ENCODE measurements around the gene DEPDC4.
"Not testable (repeated sequence)": the region's sequence is repeated elsewhere in the genome, so short reads cannot be mapped to it uniquely, and the experiment has no call there.

Gene DEPDC4

GRCh38 chr12:100258127-100258526 lies 8.8 kb downstream of the DEPDC4 start:
- no peak for DNase-seq

GRCh38 chr12:100254876-100255275 lies 12.0 kb downstream of the DEPDC4 start:
- no peak for DNase-seq

- DNase-seq: no peak
These were observed 13.4 kb downstream of the DEPDC4 start for GRCh38 chr12:100253437-100253836.

- DNase-seq: no peak
These were observed 15.0 kb downstream of the DEPDC4 start for GRCh38 chr12:100251917-100252316.

GRCh38 chr12:100249941-100250340 lies 16.9 kb downstream of the DEPDC4 start:
- DNase-seq: no peak

GRCh38 chr12:100248886-100249285 lies 18.0 kb downstream of the DEPDC4 start:
- no peak for DNase-seq

GRCh38 chr12:100247765-100248164 lies 19.1 kb downstream of the DEPDC4 start:
- DNase-seq: no peak

GRCh38 chr12:100243137-100243536 lies 23.7 kb downstream of the DEPDC4 start:
- no peak for DNase-seq

GRCh38 chr12:100239589-100239988 lies 27.3 kb downstream of the DEPDC4 start:
- no peak for DNase-seq

GRCh38 chr12:100238801-100239200 lies 28.1 kb downstream of the DEPDC4 start:
- no peak for DNase-seq

- peak; percentile 10 to 69 for DNase-seq
These were observed 32.1 kb downstream of the DEPDC4 start for GRCh38 chr12:100234591-100235304.

GRCh38 chr12:100234166-100234565 lies 32.7 kb downstream of the DEPDC4 start:
- no peak for DNase-seq

GRCh38 chr12:100231873-100232272 lies 35.0 kb downstream of the DEPDC4 start:
- not testable (repeated sequence) for DNase-seq

- no peak for DNase-seq
These were observed 37.0 kb downstream of the DEPDC4 start for GRCh38 chr12:100229876-100230275.

- DNase-seq: peak in 1 of 2 experiments; percentile 33
These were observed 37.7 kb downstream of the DEPDC4 start for GRCh38 chr12:100229036-100229635.

- DNase-seq: no peak
These were observed 41.4 kb downstream of the DEPDC4 start for GRCh38 chr12:100225491-100225890.

GRCh38 chr12:100222173-100222572 lies 44.7 kb downstream of the DEPDC4 start:
- DNase-seq: not testable (repeated sequence)

- no peak for DNase-seq
These were observed 45.4 kb downstream of the DEPDC4 start for GRCh38 chr12:100221523-100221922.

GRCh38 chr12:100219328-100220109 lies 47.4 kb downstream of the DEPDC4 start:
- no peak for DNase-seq

GRCh38 chr12:100216337-100216736 lies 50.5 kb downstream of the DEPDC4 start:
- DNase-seq: no peak

GRCh38 chr12:100215209-100215608 lies 51.7 kb downstream of the DEPDC4 start:
- no peak for DNase-seq

- no peak for DNase-seq
These were observed 52.4 kb downstream of the DEPDC4 start for GRCh38 chr12:100214518-100214917.

- DNase-seq: no peak
These were observed 53.6 kb downstream of the DEPDC4 start for GRCh38 chr12:100213016-100213891.

Measured in NCI-H446 (cell line).